HG02642 (cell line): ENCODE results near the gene KHK.
A peak's percentile ranks its signal among the peaks of the same experiment; 100 is the strongest.

ENCODE experiments used
- ATAC-seq: cut with Tn5 transposase; IDR thresholded peaks from one replicate; pipeline ENCODE4 v1.9.1; 2021; ENCODE audit warnings: mild to moderate bottlenecking; ENCODE audit not compliant: unreplicated experiment, poor library complexity

The KHK gene

GRCh38 chr2:27086724-27087593 lies at the start of gene KHK:
KHK (plus strand) TSS chr2:27086772; CDS start chr2:27087260, 488 bp downstream.
- ATAC-seq, result no peak

- ATAC-seq, result no peak
Observed at GRCh38 chr2:27038012-27038411, 48.6 kb upstream of the KHK start.

- ATAC-seq, result no peak
Observed at GRCh38 chr2:27038631-27039339, 47.8 kb upstream of the KHK start.

DNA sequence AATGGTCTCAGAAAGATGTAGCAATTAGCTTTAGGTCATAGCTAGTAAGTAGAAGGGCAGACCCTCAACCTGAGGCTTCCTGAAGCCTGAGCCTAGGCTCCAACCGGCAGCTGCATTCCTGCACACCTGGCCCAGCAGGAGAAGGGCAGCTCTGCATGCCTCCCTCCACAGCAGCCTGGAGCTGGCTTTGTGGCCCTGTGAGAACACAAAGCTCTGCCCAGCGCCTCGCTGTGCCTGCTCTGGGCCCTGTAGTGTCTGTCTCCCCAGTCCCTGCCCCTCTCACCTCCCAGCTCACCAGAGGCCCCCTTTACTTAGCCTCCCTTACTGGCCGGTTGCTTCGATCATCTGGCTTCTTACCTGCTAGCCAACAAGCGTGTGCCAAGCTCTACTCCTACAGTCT lies 47.1 kb upstream of the KHK start:
- no peak for ATAC-seq

DNA sequence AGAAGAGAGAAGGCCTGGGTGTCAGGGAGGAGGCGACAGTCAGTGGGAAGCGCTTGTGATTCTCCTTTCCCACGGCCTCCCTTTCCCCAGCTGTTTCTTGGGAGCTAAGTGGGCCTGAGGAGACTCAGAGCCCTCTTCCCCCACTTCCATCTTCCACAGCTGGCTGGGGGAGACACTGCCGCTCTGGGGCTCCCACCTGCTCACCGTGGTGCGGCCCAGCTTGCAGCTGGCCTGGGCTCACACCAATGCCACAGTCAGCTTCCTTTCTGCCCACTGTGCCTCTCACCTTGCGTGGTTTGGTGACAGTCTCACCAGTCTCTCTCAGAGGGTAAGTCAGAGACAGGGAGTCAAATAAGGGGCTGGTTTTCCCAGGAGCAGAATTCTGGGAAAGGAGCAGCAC lies 46.7 kb upstream of the KHK start:
- no peak for ATAC-seq

- ATAC-seq, result no peak
Observed at GRCh38 chr2:27040282-27040681, 46.3 kb upstream of the KHK start.

GRCh38 chr2:27041752-27042151 lies 44.8 kb upstream of the KHK start:
- no peak for ATAC-seq

DNA sequence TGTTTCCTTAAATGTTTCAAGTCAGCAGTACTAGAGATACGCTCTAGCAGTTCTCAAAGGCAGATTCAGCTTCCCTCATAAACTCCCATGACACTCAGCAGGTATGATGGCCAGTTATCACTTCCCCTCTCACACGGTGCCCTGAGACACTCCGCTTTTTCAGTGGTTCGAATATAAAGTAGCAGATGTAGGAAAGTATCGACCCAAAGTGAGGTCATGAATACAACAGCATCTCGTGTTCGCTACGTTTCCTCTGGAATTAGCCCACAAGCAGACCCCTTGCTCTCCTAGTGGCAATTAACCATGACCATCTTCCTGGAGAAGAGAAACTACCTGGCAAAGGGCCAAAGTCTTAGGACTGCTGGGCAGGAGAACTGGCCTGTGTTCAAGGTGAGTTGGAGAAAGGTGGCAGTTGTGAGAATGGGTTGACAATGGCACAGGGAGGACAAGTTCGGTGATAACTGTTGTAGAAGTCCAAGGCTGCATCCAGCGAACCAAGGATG lies 44.4 kb upstream of the KHK start:
- no peak for ATAC-seq

- no peak for ATAC-seq
Observed at GRCh38 chr2:27042985-27043634, 43.5 kb upstream of the KHK start.

- ATAC-seq, result peak; percentile 29
Observed at GRCh38 chr2:27049422-27050280, 36.9 kb upstream of the KHK start.

- ATAC-seq, result peak; percentile 54
Observed at GRCh38 chr2:27050281-27050995, 36.1 kb upstream of the KHK start.

GRCh38 chr2:27050996-27051901 lies 35.3 kb upstream of the KHK start, which contains the start of gene AGBL5:
AGBL5 (plus strand) TSS chr2:27051668; CDS start chr2:27052959, 1,291 bp downstream.
- ATAC-seq, result peak; percentile 68

DNA sequence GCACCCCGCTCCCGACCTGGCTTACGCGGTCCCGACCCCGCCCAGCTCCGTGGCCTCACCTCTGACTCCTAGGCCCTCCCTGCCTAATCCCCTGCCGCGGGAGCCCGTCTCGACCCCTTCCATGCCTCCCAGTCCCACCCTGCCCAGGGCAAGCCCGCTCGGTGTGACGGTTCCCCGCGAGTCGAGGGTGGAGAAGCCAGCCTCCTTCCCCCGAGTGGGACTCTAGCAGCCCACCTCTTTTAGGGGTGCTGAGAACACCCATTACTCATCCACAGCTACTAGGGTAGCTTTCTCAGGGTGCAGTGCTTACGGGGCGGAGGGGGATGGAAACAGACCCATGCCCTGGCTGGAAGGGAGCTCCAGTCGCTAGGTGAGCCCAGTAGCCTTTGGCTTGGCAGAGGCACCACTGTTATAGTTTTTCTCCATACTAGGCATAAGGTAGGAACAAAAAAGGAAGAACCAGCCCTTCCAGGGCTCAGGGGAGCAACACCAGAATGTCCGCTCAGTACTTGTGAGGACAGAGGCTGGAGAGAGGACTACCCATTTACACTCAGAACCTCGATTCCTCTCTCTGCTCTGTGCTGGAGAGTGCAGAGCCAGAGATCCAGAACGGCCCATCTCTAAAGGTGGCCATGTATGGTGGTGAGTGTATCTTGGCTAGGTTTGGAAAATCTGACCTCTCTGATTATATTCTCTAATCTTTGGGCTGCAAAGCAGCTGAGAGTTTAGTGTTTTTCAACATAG lies 34.5 kb upstream of the KHK start:
- no peak for ATAC-seq

DNA sequence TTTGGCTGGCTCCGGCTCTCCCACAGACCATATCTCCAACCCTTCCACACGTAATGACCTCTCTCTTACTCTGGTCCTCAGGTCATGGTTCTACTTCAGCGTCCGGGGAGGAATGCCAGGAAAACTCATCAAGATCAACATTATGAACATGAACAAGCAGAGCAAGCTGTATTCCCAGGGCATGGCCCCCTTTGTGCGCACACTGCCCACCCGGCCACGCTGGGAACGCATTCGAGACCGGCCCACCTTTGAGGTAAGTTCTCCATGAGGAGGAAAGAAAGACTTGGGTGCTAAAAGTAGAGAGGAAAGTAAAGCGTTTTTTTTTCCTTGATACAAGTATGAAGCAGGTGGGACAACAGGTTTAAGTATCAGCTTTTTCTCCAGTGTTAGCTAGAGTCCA lies 33.3 kb upstream of the KHK start:
- ATAC-seq, result no peak

DNA sequence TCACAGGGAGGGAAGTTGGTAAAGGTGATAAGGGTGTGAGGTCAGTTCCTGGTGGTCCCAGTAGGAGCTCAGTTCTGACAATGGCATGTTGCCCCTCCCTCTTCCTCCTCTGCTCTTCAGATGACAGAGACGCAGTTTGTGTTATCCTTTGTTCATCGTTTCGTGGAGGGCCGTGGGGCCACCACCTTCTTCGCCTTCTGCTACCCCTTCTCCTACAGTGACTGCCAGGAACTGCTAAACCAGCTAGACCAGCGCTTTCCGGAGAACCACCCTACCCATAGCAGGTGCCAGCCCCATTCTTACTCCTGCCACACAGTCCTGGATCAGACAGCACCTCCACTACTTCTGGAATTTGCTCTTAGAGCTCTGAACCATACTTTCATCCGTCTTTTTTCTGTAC lies 32.8 kb upstream of the KHK start:
- no peak for ATAC-seq

DNA sequence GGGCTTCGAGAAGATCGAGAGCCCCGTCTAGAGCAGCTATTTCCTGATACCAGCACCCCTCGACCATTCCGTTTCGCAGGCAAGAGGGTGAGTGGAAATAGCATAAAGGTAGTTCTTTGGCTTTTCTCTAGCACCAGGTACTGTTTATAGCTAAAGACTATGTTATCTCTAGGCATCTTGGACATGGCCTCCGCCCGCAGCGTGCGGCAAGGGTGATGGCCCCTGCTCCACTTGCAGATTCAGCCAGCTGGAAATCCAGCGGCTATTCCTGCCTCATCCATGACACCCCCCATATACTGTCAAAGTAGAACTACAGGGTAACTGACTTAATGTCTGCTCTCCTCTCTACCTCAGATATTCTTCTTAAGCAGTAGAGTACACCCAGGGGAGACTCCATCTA lies 31.9 kb upstream of the KHK start:
- no peak for ATAC-seq

GRCh38 chr2:27057184-27057583 lies 29.4 kb upstream of the KHK start:
- no peak for ATAC-seq

- ATAC-seq, result no peak
Observed at GRCh38 chr2:27058210-27058609, 28.4 kb upstream of the KHK start.
